GM12801 (cell line): ENCODE results near the gene ADCY1.

Experiments used
- CTCF ChIP-seq: IDR thresholded peaks from one replicate; pipeline ENCODE4 v1.5.1; 2011; ENCODE audit warnings: control low read depth; ENCODE audit not compliant: insufficient read length; ENCODE audit errors: extremely low read depth

ADCY1 gene

GRCh38 chr7:45597286-45597984, 23.3 kb downstream of the ADCY1 start:
- no peak for TF ChIP-seq CTCF

- TF ChIP-seq CTCF: no peak
Measured at GRCh38 chr7:45598886-45599520, 24.8 kb downstream of the ADCY1 start.

GRCh38 chr7:45599851-45600706, 25.9 kb downstream of the ADCY1 start:
- no peak for TF ChIP-seq CTCF

GRCh38 chr7:45601094-45601493, 26.9 kb downstream of the ADCY1 start:
- no peak for TF ChIP-seq CTCF

- no peak for TF ChIP-seq CTCF
Measured at GRCh38 chr7:45601816-45602540, 27.8 kb downstream of the ADCY1 start.

GRCh38 chr7:45606050-45606449, 31.9 kb downstream of the ADCY1 start:
- no peak for TF ChIP-seq CTCF

- no peak for TF ChIP-seq CTCF
Measured at GRCh38 chr7:45606931-45607330, 32.8 kb downstream of the ADCY1 start.
